ENCODE data around the gene VWA8. TPM values are rescaled to one million over a fixed set of nuclear protein-coding genes. Genes with fewer than 3 reads are reported as not detected.

VWA8 gene
- 10 to 100 TPM; 12.0 to 34.0 (median 16.6) TPM for total RNA-seq

GRCh38 chr13:41960637-41961465, at the start of gene VWA8:
TSS of gene VWA8 (minus strand) at chr13:41961109. CDS start at chr13:41961015, 94 bp downstream.
- Histone ChIP-seq H3K4me3 (peak within 1 kb of the TSS; percentile 82), H3K9me3 (no peaks in the 10 kb centered on the region), H3K27ac (peak within 1 kb of the TSS; percentile 89), H3K4me1 (peaks cover 28% of the 10 kb centered on the region), H3K27me3 (no peaks in the 10 kb centered on the region), H3K36me3 (no peaks in the 10 kb centered on the region)
- TF ChIP-seq POLR2AphosphoS5 (IDR thresholded peaks at IDR 0.05): peak in 1 of 3 donors; percentile 14
- no peak for TF ChIP-seq CTCF (IDR thresholded peaks at IDR 0.05)
- TF ChIP-seq POLR2A (IDR thresholded peaks at IDR 0.05): peak in 1 of 2 donors; percentile 8
- no peak for TF ChIP-seq EP300 (IDR thresholded peaks at IDR 0.05)
- whole genome bisulfite sequencing: 2% methylated on average over 25 of the region's 83 CpGs
- DNase-seq (ENCODE audit: low spot score in 2 of 2): peak; percentile 84 to 88

GRCh38 chr13:42009057-42009456, 48.1 kb upstream of the VWA8 start:
- TF ChIP-seq CTCF (IDR thresholded peaks at IDR 0.05) (no peak), POLR2A (IDR thresholded peaks at IDR 0.05) (no peak), POLR2AphosphoS5 (IDR thresholded peaks at IDR 0.05) (no peak), EP300 (IDR thresholded peaks at IDR 0.05) (no peak)
- Histone ChIP-seq H3K36me3 (no peaks in the 10 kb centered on the region), H3K4me3 (no peak overlapping the region), H3K27ac (no peak overlapping the region), H3K27me3 (no peaks in the 10 kb centered on the region), H3K9me3 (no peaks in the 10 kb centered on the region), H3K4me1 (peaks cover 12% of the 10 kb centered on the region)
- no peak for DNase-seq (ENCODE audit: low spot score in 2 of 2)
- WGBS: 80% methylated on average over 4 of the region's 4 CpGs

- WGBS: 81% methylated on average over 1 of the region's 1 CpG
- no peak for DNase-seq (ENCODE audit: low spot score in 2 of 2)
- H3K4me3 ChIP-seq: no peak overlapping the region
- no peaks in the 10 kb centered on the region for H3K9me3 ChIP-seq
- peaks cover 4% of the 10 kb centered on the region for H3K27me3 ChIP-seq
- no peaks in the 10 kb centered on the region for H3K36me3 ChIP-seq
- TF ChIP-seq EP300 (IDR thresholded peaks at IDR 0.05): no peak
- no peak for TF ChIP-seq POLR2AphosphoS5 (IDR thresholded peaks at IDR 0.05)
- TF ChIP-seq CTCF (IDR thresholded peaks at IDR 0.05): no peak
- no peak for TF ChIP-seq POLR2A (IDR thresholded peaks at IDR 0.05)
- H3K4me1 ChIP-seq: peaks cover 12% of the 10 kb centered on the region
- H3K27ac ChIP-seq: no peak overlapping the region
These were observed 46.9 kb upstream of the VWA8 start for GRCh38 chr13:42007844-42008243.

- WGBS: 77% methylated on average over 2 of the region's 2 CpGs
- H3K36me3 ChIP-seq: no peaks in the 10 kb centered on the region
- no peak for DNase-seq (ENCODE audit: low spot score in 2 of 2)
- peaks cover 4% of the 10 kb centered on the region for H3K27me3 ChIP-seq
- H3K4me3 ChIP-seq: no peak overlapping the region
- no peak overlapping the region for H3K27ac ChIP-seq
- no peaks in the 10 kb centered on the region for H3K9me3 ChIP-seq
- TF ChIP-seq POLR2A (IDR thresholded peaks at IDR 0.05) (no peak), EP300 (IDR thresholded peaks at IDR 0.05) (no peak), CTCF (IDR thresholded peaks at IDR 0.05) (no peak), POLR2AphosphoS5 (IDR thresholded peaks at IDR 0.05) (no peak)
- no peaks in the 10 kb centered on the region for H3K4me1 ChIP-seq
These were observed 41.2 kb upstream of the VWA8 start for GRCh38 chr13:42002066-42002465.

- Histone ChIP-seq H3K27me3 (peaks cover 4% of the 10 kb centered on the region), H3K36me3 (no peaks in the 10 kb centered on the region), H3K9me3 (no peaks in the 10 kb centered on the region), H3K27ac (no peak overlapping the region), H3K4me3 (no peak overlapping the region), H3K4me1 (no peaks in the 10 kb centered on the region)
- TF ChIP-seq POLR2AphosphoS5 (IDR thresholded peaks at IDR 0.05) (no peak), EP300 (IDR thresholded peaks at IDR 0.05) (no peak), CTCF (IDR thresholded peaks at IDR 0.05) (no peak), POLR2A (IDR thresholded peaks at IDR 0.05) (no peak)
- DNase-seq (ENCODE audit: low spot score in 2 of 2): no peak
- 60% methylated on average over 6 of the region's 6 CpGs for WGBS
These were observed 40.7 kb upstream of the VWA8 start for GRCh38 chr13:42001580-42001979.
